ENCODE measurements around the gene HSD17B4. TPM values are rescaled to one million over a fixed set of nuclear protein-coding genes. Genes with fewer than 3 reads are reported as not detected.
"Not testable (repeated sequence)": the region's sequence is repeated elsewhere in the genome, so short reads cannot be mapped to it uniquely, and the experiment has no call there.

Gene HSD17B4
- total and polyA plus RNA-seq, 8 donors: 162 to 413 (median 207) TPM

DNA sequence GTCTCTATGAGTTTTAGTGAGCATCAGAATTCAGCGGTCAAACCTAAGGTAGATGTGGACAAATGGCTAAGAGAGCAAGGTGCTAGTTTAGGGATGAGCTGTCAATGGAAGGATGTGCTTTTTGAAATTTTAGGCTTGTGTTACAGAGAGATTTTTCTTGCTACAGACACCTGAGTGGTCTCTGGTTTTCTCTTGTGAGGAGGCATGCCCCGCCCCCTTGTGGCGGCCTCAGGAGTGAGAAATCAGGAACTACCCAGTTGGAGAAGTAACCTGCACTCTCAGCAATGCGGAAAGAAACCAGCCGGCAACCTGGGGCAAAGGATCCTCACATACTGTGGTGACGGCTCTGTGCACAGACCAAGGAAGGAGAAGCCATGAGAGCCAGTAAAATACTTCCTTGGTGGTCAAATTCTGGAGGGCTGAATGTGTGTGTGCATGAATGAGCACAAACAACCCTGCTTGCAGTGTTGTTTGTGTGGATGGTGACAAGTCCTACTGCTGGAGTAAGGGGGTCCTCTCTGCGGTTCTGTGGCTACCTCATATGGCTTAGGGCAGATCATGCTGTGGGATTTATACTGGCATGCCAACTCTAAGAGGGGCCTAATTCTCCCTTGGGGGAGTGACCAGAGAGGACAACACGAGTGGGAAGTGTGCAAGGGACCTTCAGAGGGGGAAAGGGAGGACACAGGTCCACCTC, 16.7 kb upstream of the HSD17B4 start:
- ATAC-seq (peak; percentile 86), DNase-seq (peak in 3 of 4 donors; percentile 55 to 92 (median 83))
- Histone ChIP-seq H3K9me3 (peaks cover 0 to 7% of the 10 kb centered on the region in 2 donors), H3K4me3 (no peak overlapping the region), H3K4me1 (peaks cover 0 to 26% of the 10 kb centered on the region in 2 donors), H3K27ac (no peak overlapping the region), H3K27me3 (no peaks in the 10 kb centered on the region), H3K36me3 (no peaks in the 10 kb centered on the region)
- TF ChIP-seq, protein P1, sequence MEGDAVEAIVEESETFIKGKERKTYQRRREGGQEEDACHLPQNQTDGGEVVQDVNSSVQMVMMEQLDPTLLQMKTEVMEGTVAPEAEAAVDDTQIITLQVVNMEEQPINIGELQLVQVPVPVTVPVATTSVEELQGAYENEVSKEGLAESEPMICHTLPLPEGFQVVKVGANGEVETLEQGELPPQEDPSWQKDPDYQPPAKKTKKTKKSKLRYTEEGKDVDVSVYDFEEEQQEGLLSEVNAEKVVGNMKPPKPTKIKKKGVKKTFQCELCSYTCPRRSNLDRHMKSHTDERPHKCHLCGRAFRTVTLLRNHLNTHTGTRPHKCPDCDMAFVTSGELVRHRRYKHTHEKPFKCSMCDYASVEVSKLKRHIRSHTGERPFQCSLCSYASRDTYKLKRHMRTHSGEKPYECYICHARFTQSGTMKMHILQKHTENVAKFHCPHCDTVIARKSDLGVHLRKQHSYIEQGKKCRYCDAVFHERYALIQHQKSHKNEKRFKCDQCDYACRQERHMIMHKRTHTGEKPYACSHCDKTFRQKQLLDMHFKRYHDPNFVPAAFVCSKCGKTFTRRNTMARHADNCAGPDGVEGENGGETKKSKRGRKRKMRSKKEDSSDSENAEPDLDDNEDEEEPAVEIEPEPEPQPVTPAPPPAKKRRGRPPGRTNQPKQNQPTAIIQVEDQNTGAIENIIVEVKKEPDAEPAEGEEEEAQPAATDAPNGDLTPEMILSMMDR (IDR thresholded peaks at IDR 0.05): peak; percentile 16 to 66
- intact Hi-C loops (cut with DNase I): no loop called here

DNA sequence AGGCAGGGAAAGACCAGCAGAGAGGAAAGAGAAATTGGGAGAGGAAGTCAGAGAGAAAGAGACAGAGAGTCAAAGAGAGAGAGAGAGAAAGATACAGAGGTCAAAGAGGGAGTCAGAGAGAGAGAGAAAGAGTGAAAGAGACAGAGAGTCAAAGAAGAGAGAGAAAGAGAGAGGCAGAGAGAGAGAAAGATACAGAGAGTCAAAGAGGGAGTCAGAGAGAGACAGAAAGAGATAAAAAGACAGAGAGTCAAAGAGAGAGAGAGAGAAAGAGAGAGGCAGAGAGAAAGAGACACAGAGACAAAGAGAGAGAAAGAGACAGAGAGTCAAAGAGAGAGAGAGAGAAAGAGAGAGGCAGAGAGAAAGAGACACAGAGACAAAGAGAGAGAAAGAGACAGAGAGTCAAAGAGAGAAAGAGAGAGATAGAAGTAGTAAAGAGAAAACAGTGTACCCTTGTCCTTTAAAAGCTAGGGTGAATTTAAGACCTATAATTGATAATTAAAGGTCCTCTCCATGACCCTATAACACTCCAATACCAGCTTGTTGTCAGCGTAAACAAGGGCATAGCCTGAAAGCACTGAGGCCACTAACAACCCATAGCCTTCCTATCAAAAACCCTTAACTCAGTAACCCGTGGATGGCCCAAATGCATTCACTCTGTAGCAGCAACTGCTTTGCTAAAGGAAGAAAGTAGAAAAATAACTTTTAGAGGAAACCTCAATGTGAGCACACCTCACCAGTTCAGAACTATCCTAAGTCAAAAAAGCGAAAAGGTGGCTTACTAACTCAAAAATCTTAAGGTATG, 14.3 kb upstream of the HSD17B4 start:
- H3K4me3 ChIP-seq; DNase-seq; intact Hi-C loops (cut with DNase I); H3K36me3 ChIP-seq; H3K27ac ChIP-seq; H3K9me3 ChIP-seq; H3K27me3 ChIP-seq; ATAC-seq: not testable (repeated sequence)
- H3K4me1 ChIP-seq: peaks cover 0 to 26% of the 10 kb centered on the region in 2 donors

GRCh38 chr5:119438587-119438917, 13.7 kb upstream of the HSD17B4 start:
- intact Hi-C loops (cut with DNase I); DNase-seq; H3K4me3 ChIP-seq; H3K9me3 ChIP-seq; H3K27me3 ChIP-seq; H3K36me3 ChIP-seq: not testable (repeated sequence)
- Histone ChIP-seq H3K4me1 (peaks cover 0 to 26% of the 10 kb centered on the region in 2 donors), H3K27ac (peak overlapping the region in 1 of 2 donors; percentile 23)
- peak; percentile 33 for ATAC-seq

GRCh38 chr5:119439140-119439631, 13.1 kb upstream of the HSD17B4 start:
- Histone ChIP-seq H3K4me3 (peak overlapping the region in 1 of 2 donors; percentile 13), H3K27ac (peak overlapping the region in 1 of 2 donors; percentile 23)
- ATAC-seq: peak; percentile 90

DNA sequence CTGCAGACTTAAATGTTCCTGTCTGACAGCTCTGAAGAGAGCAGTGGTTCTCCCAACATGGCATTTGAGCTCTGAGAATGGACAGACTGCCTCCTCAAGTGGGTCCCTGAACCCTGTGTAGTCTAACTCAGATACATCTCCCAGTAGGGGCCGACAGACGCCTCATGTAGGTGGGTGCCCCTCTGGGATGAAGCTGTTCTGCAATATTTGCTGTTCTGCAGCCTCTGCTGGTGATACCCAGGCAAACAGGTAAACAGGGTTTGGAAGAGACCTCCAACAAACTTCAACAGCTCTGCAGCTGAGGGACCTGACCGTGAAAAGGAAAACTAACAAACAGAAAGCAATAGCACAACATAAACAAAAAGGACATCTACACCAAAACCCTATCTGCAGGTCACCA, 12.7 kb upstream of the HSD17B4 start:
- H3K27ac ChIP-seq; H3K27me3 ChIP-seq; ATAC-seq; DNase-seq; H3K36me3 ChIP-seq; H3K9me3 ChIP-seq; H3K4me3 ChIP-seq; intact Hi-C loops (cut with DNase I): not testable (repeated sequence)
- H3K4me1 ChIP-seq: peaks cover 0 to 26% of the 10 kb centered on the region in 2 donors

More at GRCh38 chr5:119439140-119439631, 13.1 kb upstream of the HSD17B4 start:
- TF ChIP-seq, protein P1 (IDR thresholded peaks at IDR 0.05): no peak
- no peaks in the 10 kb centered on the region for H3K27me3 ChIP-seq
- intact Hi-C loops (cut with DNase I): no loop called here
- DNase-seq: peak in 2 of 4 donors; percentile 59 to 71
- no peaks in the 10 kb centered on the region for H3K36me3 ChIP-seq
- peaks cover 0 to 6% of the 10 kb centered on the region in 2 donors for H3K9me3 ChIP-seq
- H3K4me1 ChIP-seq: peaks cover 0 to 26% of the 10 kb centered on the region in 2 donors

DNA sequence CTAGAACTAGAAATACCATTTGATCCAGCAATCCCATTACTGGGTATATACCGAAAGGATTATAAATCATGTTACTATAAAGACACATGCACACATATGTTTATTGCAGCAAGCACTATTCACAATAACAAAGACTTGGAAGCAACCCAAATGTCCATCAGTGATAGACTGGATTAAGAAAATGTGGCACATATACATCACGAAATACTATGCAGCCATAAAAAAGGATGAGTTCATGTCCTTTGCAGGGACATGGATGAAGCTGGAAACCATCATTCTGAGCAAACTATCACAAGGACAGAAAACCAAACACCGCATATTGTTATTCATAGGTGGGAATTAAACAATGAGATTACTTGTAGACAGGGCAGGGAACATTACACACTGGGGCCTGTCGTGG, 7.7 kb upstream of the HSD17B4 start:
- intact Hi-C loops (cut with DNase I); H3K36me3 ChIP-seq; DNase-seq: not testable (repeated sequence)

DNA sequence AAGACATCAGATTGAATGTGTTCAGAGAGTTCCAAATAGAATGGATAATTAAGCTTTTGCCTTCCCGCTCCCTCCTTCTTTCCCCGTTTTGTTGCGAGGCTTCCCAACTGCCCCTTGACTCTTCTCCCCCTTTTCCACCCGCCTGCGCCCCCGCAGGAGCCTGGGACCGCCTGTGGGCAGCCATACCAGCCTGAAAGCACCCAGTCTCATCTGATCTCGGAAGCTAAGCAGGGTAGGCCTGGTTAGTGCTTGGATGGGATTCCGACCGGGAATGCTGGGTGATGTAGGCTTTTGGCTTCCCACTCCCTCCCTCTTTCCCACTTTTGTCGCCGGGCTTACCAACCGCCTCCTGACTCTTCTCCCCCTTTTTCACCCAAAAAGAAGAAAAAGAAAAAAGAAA, 6.8 kb upstream of the HSD17B4 start:
- TF ChIP-seq, protein P1 (IDR thresholded peaks at IDR 0.05): no peak
- no peaks in the 10 kb centered on the region for H3K36me3 ChIP-seq
- no peaks in the 10 kb centered on the region for H3K27me3 ChIP-seq
- peaks cover 0 to 9% of the 10 kb centered on the region in 2 donors for H3K9me3 ChIP-seq
- no peak for ATAC-seq
- no peaks in the 10 kb centered on the region for H3K4me1 ChIP-seq
- no peak overlapping the region for H3K4me3 ChIP-seq
- no peak overlapping the region for H3K27ac ChIP-seq
- DNase-seq: no peak
- intact Hi-C loops (cut with DNase I): no loop called here

More for the DNA sequence above, 7.7 kb upstream of the HSD17B4 start:
- H3K4me1 ChIP-seq, H3K9me3 ChIP-seq, H3K27ac ChIP-seq, H3K27me3 ChIP-seq, H3K4me3 ChIP-seq, ATAC-seq: not testable (repeated sequence)

Measured in left lung (tissue), 10 donors.